Duodenal mucosa (tissue), 2 donors: ENCODE measurements around the gene SLC23A3.

Experiments used
- H3K27ac ChIP-seq: one replicate; pipeline ENCODE4 v1.7.0; 2013; ENCODE audit warnings: low read depth, low read length
- H3K27me3 ChIP-seq, 2 donors: one replicate each; pipeline ENCODE4 v1.7.0; 2013; ENCODE audit warnings: low read length in 2 of 2, control low read depth in 1 of 2; ENCODE audit not compliant: insufficient read depth in 2 of 2, control insufficient read depth in 1 of 2
- H3K36me3 ChIP-seq, 2 donors: one replicate each; pipeline ENCODE4 v1.7.0; 2013; ENCODE audit warnings: low read length in 2 of 2, control low read depth in 1 of 2; ENCODE audit not compliant: insufficient read depth in 2 of 2, control insufficient read depth in 1 of 2
- H3K4me1 ChIP-seq, 2 donors: one replicate each; pipeline ENCODE4 v1.7.0; 2013; ENCODE audit warnings: low read length in 2 of 2, control low read depth in 1 of 2; ENCODE audit not compliant: insufficient read depth in 2 of 2, control insufficient read depth in 1 of 2
- H3K4me3 ChIP-seq, 2 donors: one replicate each; pipeline ENCODE4 v1.7.0; 2013; ENCODE audit warnings: low read length in 2 of 2, low read depth in 1 of 2
- H3K9ac ChIP-seq, 2 donors: one replicate each; pipeline ENCODE4 v1.7.0; 2013; ENCODE audit warnings: low read length in 2 of 2, low read depth in 1 of 2
- H3K9me3 ChIP-seq, 2 donors: one replicate each; pipeline ENCODE4 v1.7.0; 2013; ENCODE audit warnings: low read length in 2 of 2, control low read depth in 1 of 2; ENCODE audit not compliant: control insufficient read depth in 1 of 2

The SLC23A3 gene

GRCh38 chr2:219149667-219150066, 20.2 kb downstream of the SLC23A3 start:
- Histone ChIP-seq H3K36me3 (peaks cover 13 to 53% of the 10 kb centered on the region in 2 donors), H3K27me3 (no peaks in the 10 kb centered on the region), H3K9ac (no peak overlapping the region), H3K4me3 (no peak overlapping the region), H3K4me1 (no peaks in the 10 kb centered on the region), H3K27ac (no peak overlapping the region), H3K9me3 (no peaks in the 10 kb centered on the region)

- peaks cover 23 to 61% of the 10 kb centered on the region in 2 donors for H3K36me3 ChIP-seq
- H3K4me3 ChIP-seq: no peak overlapping the region
- H3K4me1 ChIP-seq: peaks cover 0 to 9% of the 10 kb centered on the region in 2 donors
Observed at GRCh38 chr2:219142329-219142728, 27.5 kb downstream of the SLC23A3 start.

GRCh38 chr2:219140722-219141121, 29.1 kb downstream of the SLC23A3 start:
- H3K4me3 ChIP-seq: no peak overlapping the region
- peaks cover 14 to 46% of the 10 kb centered on the region in 2 donors for H3K36me3 ChIP-seq
- H3K27me3 ChIP-seq: no peaks in the 10 kb centered on the region
- peaks cover 0 to 9% of the 10 kb centered on the region in 2 donors for H3K4me1 ChIP-seq
- no peaks in the 10 kb centered on the region for H3K9me3 ChIP-seq
- H3K9ac ChIP-seq: no peak overlapping the region
- no peak overlapping the region for H3K27ac ChIP-seq

More at GRCh38 chr2:219142329-219142728, 27.5 kb downstream of the SLC23A3 start:
- no peaks in the 10 kb centered on the region for H3K27me3 ChIP-seq
- H3K9me3 ChIP-seq: no peaks in the 10 kb centered on the region
- no peak overlapping the region for H3K27ac ChIP-seq
- no peak overlapping the region for H3K9ac ChIP-seq

GRCh38 chr2:219133976-219134375, 35.9 kb downstream of the SLC23A3 start:
- Histone ChIP-seq H3K9ac (no peak overlapping the region), H3K27ac (no peak overlapping the region), H3K4me1 (peaks cover 0 to 3% of the 10 kb centered on the region in 2 donors), H3K9me3 (no peaks in the 10 kb centered on the region), H3K27me3 (no peaks in the 10 kb centered on the region), H3K36me3 (peaks cover 2 to 3% of the 10 kb centered on the region in 2 donors), H3K4me3 (no peak overlapping the region)

- Histone ChIP-seq H3K9me3 (no peaks in the 10 kb centered on the region), H3K27ac (no peak overlapping the region), H3K4me1 (peaks cover 17 to 25% of the 10 kb centered on the region in 2 donors), H3K36me3 (peaks cover 0 to 2% of the 10 kb centered on the region in 2 donors), H3K9ac (no peak overlapping the region), H3K27me3 (no peaks in the 10 kb centered on the region), H3K4me3 (no peak overlapping the region)
Observed at GRCh38 chr2:219131744-219132143, 38.1 kb downstream of the SLC23A3 start.

GRCh38 chr2:219131327-219131726, 38.5 kb downstream of the SLC23A3 start:
- peaks cover 20 to 29% of the 10 kb centered on the region in 2 donors for H3K4me1 ChIP-seq
- no peaks in the 10 kb centered on the region for H3K27me3 ChIP-seq
- H3K27ac ChIP-seq: no peak overlapping the region
- peaks cover 0 to 2% of the 10 kb centered on the region in 2 donors for H3K36me3 ChIP-seq
- H3K9me3 ChIP-seq: no peaks in the 10 kb centered on the region
- H3K4me3 ChIP-seq: no peak overlapping the region
- no peak overlapping the region for H3K9ac ChIP-seq

GRCh38 chr2:219129589-219129988, 40.2 kb downstream of the SLC23A3 start:
- Histone ChIP-seq H3K27me3 (no peaks in the 10 kb centered on the region), H3K4me1 (peaks cover 37 to 46% of the 10 kb centered on the region in 2 donors), H3K36me3 (peaks cover 0 to 2% of the 10 kb centered on the region in 2 donors), H3K4me3 (no peak overlapping the region), H3K9me3 (no peaks in the 10 kb centered on the region), H3K9ac (no peak overlapping the region), H3K27ac (no peak overlapping the region)

- H3K27ac ChIP-seq: no peak overlapping the region
- no peak overlapping the region for H3K9ac ChIP-seq
- H3K9me3 ChIP-seq: no peaks in the 10 kb centered on the region
- H3K36me3 ChIP-seq: no peaks in the 10 kb centered on the region
- no peaks in the 10 kb centered on the region for H3K27me3 ChIP-seq
- peaks cover 48 to 58% of the 10 kb centered on the region in 2 donors for H3K4me1 ChIP-seq
- H3K4me3 ChIP-seq: no peak overlapping the region
Observed at GRCh38 chr2:219128396-219128795, 41.4 kb downstream of the SLC23A3 start.

- Histone ChIP-seq H3K9ac (no peak overlapping the region), H3K4me3 (no peak overlapping the region), H3K27ac (peak overlapping the region; percentile 23), H3K9me3 (no peaks in the 10 kb centered on the region), H3K27me3 (no peaks in the 10 kb centered on the region), H3K4me1 (peaks cover 61 to 71% of the 10 kb centered on the region in 2 donors), H3K36me3 (no peaks in the 10 kb centered on the region)
Observed at GRCh38 chr2:219127037-219127635, 42.7 kb downstream of the SLC23A3 start.

- Histone ChIP-seq H3K4me3 (no peak overlapping the region), H3K36me3 (no peaks in the 10 kb centered on the region), H3K27ac (peak overlapping the region; percentile 23), H3K4me1 (peaks cover 66 to 75% of the 10 kb centered on the region in 2 donors), H3K27me3 (no peaks in the 10 kb centered on the region), H3K9me3 (no peaks in the 10 kb centered on the region), H3K9ac (no peak overlapping the region)
Observed at GRCh38 chr2:219126555-219126954, 43.3 kb downstream of the SLC23A3 start.
